ENCODE results near the gene FHOD1. TPM values are rescaled to one million over a fixed set of nuclear protein-coding genes. Genes with fewer than 3 reads are reported as not detected.

FHOD1 gene
- total and polyA plus RNA-seq, 2 of the 13 experiments (the other 11 are each of a cell fraction or from before 2014, with no cell fraction given), result 20.0 to 20.8 TPM

- Histone ChIP-seq H3K27me3 (ENCODE audit: control insufficient read depth in 1 of 2, insufficient read depth in 2 of 2, low read length in 2 of 2) (peaks cover 0 to 40% of the 10 kb centered on the region in 2 experiments; a peak in 4 of 5 replicates), H3K4me1 (ENCODE audit: insufficient read depth, low read length) (no peaks in the 10 kb centered on the region), H3K4me3 (replicated peaks in 1 of 3; ENCODE audit: insufficient read depth in 1 of 3, low read depth in 2 of 3, low read length in 3 of 3) (no peak overlapping the region), H3K9ac (ENCODE audit: insufficient read depth, low read depth, low read length) (no peak overlapping the region), H3K27ac (ENCODE audit: extremely low read length, insufficient read depth, low read length) (no peak overlapping the region), H3K79me2 (ENCODE audit: insufficient read depth, low read length) (no peaks in the 10 kb centered on the region), H3K4me2 (ENCODE audit: low read depth, low read length) (no peak overlapping the region), H3K36me3 (replicated peaks in 1 of 2; ENCODE audit: control insufficient read depth in 1 of 2, insufficient read depth in 2 of 2, low read length in 2 of 2) (no peaks in the 10 kb centered on the region), H2AFZ (ENCODE audit: low read length) (no peak overlapping the region), H3K9me3 (ENCODE audit: low read length) (no peaks in the 10 kb centered on the region), H4K20me1 (ENCODE audit: insufficient read depth, low read length) (no peaks in the 10 kb centered on the region)
- POLR2A ChIA-PET, result no interaction called here
- no TSS peak for BruUV-seq (replicated peaks)
- TF ChIP-seq NAIF1 (CRISPR knock-in tag; IDR thresholded peaks at IDR 0.05; ENCODE audit: borderline replicate concordance) (no peak), ZFY (CRISPR knock-in tag; IDR thresholded peaks at IDR 0.05) (no peak), ZNF891 (CRISPR knock-in tag; IDR thresholded peaks at IDR 0.05) (no peak)
- TF ChIP-seq, protein P1, sequence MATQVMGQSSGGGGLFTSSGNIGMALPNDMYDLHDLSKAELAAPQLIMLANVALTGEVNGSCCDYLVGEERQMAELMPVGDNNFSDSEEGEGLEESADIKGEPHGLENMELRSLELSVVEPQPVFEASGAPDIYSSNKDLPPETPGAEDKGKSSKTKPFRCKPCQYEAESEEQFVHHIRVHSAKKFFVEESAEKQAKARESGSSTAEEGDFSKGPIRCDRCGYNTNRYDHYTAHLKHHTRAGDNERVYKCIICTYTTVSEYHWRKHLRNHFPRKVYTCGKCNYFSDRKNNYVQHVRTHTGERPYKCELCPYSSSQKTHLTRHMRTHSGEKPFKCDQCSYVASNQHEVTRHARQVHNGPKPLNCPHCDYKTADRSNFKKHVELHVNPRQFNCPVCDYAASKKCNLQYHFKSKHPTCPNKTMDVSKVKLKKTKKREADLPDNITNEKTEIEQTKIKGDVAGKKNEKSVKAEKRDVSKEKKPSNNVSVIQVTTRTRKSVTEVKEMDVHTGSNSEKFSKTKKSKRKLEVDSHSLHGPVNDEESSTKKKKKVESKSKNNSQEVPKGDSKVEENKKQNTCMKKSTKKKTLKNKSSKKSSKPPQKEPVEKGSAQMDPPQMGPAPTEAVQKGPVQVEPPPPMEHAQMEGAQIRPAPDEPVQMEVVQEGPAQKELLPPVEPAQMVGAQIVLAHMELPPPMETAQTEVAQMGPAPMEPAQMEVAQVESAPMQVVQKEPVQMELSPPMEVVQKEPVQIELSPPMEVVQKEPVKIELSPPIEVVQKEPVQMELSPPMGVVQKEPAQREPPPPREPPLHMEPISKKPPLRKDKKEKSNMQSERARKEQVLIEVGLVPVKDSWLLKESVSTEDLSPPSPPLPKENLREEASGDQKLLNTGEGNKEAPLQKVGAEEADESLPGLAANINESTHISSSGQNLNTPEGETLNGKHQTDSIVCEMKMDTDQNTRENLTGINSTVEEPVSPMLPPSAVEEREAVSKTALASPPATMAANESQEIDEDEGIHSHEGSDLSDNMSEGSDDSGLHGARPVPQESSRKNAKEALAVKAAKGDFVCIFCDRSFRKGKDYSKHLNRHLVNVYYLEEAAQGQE (IDR thresholded peaks at IDR 0.05; ENCODE audit: borderline replicate concordance in 1 of 2, low read depth in 1 of 2, low read length in 2 of 2), result no peak
- TF ChIP-seq, protein P2, sequence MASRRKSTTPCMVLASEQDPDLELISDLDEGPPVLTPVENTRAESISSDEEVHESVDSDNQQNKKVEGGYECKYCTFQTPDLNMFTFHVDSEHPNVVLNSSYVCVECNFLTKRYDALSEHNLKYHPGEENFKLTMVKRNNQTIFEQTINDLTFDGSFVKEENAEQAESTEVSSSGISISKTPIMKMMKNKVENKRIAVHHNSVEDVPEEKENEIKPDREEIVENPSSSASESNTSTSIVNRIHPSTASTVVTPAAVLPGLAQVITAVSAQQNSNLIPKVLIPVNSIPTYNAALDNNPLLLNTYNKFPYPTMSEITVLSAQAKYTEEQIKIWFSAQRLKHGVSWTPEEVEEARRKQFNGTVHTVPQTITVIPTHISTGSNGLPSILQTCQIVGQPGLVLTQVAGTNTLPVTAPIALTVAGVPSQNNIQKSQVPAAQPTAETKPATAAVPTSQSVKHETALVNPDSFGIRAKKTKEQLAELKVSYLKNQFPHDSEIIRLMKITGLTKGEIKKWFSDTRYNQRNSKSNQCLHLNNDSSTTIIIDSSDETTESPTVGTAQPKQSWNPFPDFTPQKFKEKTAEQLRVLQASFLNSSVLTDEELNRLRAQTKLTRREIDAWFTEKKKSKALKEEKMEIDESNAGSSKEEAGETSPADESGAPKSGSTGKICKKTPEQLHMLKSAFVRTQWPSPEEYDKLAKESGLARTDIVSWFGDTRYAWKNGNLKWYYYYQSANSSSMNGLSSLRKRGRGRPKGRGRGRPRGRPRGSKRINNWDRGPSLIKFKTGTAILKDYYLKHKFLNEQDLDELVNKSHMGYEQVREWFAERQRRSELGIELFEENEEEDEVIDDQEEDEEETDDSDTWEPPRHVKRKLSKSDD (CRISPR knock-in tag; IDR thresholded peaks at IDR 0.05; ENCODE audit: low read depth), result no peak
- DNase-seq (ENCODE audit: low spot score), result no peak
- no peak; the same call in 2 of the 3 replicates for ATAC-seq
- FAIRE-seq, result no peak
- 41% methylated on average over 6 of the region's 7 CpGs for WGBS (ENCODE audit: low lambda C conversion rate)
- CTCF ChIA-PET (ENCODE audit: low intra/inter-chr PET ratio, low total read pairs), result no interaction called here
- intact Hi-C loops (cut with micrococcal nuclease; ENCODE audit: unreplicated experiment), result no loop called here
- in situ Hi-C loops (cut with HindIII; ENCODE audit: extremely low pct_ligation_motif_present, low pct_unique_long_range_greater_than_20kb), result no loop called here
Measured at GRCh38 chr16:67294938-67295361, 47.7 kb upstream of the FHOD1 start.
